Mesendoderm (in vitro differentiated cells): ENCODE results near the gene PRKCB.
A peak's percentile ranks its signal among the peaks of the same experiment; 100 is the strongest.

ENCODE experiments used
- DNase-seq: peaks from one replicate; pipeline ENCODE4 v3.0.0; 2013
- H2AK5ac ChIP-seq: 2 replicates; pipeline ENCODE4 v1.6.1; 2013; ENCODE audit warnings: low read length, inconsistent platforms
- H2BK120ac ChIP-seq: 2 replicates; pipeline ENCODE4 v1.6.1; 2013; ENCODE audit warnings: low read depth, mild to moderate bottlenecking, low read length, moderate library complexity, mixed read lengths
- H2BK15ac ChIP-seq: replicated peaks from 2 replicates; pipeline ENCODE4 v1.6.1; 2013; ENCODE audit warnings: low read depth, mild to moderate bottlenecking, moderate library complexity
- H2BK5ac ChIP-seq: 2 replicates; pipeline ENCODE4 v1.6.1; 2013; ENCODE audit warnings: low read length, inconsistent platforms
- H3K18ac ChIP-seq: 2 replicates; pipeline ENCODE4 v1.6.1; 2013; ENCODE audit warnings: mild to moderate bottlenecking, low read length, mixed read lengths
- H3K23ac ChIP-seq: one replicate; pipeline ENCODE4 v1.6.1; 2013; ENCODE audit warnings: low read length
- H3K27ac ChIP-seq: 2 replicates; pipeline ENCODE4 v1.5.1; 2013; ENCODE audit warnings: low read depth, mild to moderate bottlenecking, inconsistent platforms, low read length, moderate library complexity
- H3K27me3 ChIP-seq: 2 replicates; pipeline ENCODE4 v1.6.1; 2013; ENCODE audit warnings: low read length, control low read depth, mild to moderate bottlenecking, inconsistent platforms; ENCODE audit not compliant: insufficient read depth, poor library complexity
- H3K36me3 ChIP-seq: 2 replicates; pipeline ENCODE4 v1.6.1; 2013; ENCODE audit warnings: low read length, inconsistent platforms; ENCODE audit not compliant: control insufficient read depth, insufficient read depth
- H3K4ac ChIP-seq: one replicate; pipeline ENCODE4 v1.6.1; 2013; ENCODE audit warnings: low read depth, mild to moderate bottlenecking, low read length, moderate library complexity
- H3K4me1 ChIP-seq: 2 replicates; pipeline ENCODE4 v1.6.1; 2013; ENCODE audit warnings: low read depth, low read length, inconsistent platforms; ENCODE audit not compliant: control insufficient read depth
- H3K4me2 ChIP-seq: 2 replicates; pipeline ENCODE4 v1.6.1; 2013; ENCODE audit warnings: low read length
- H3K4me3 ChIP-seq: 2 replicates; pipeline ENCODE4 v1.5.1; 2013; ENCODE audit warnings: mild to moderate bottlenecking, low read length
- H3K56ac ChIP-seq: one replicate; pipeline ENCODE4 v1.6.1; 2013; ENCODE audit warnings: low read length
- H3K79me1 ChIP-seq: 2 replicates; pipeline ENCODE4 v1.6.1; 2013; ENCODE audit warnings: low read length, inconsistent platforms
- H3K79me2 ChIP-seq: 2 replicates; pipeline ENCODE4 v1.6.1; 2013; ENCODE audit warnings: mild to moderate bottlenecking, low read length; ENCODE audit not compliant: control insufficient read depth, insufficient read depth
- H3K9ac ChIP-seq: 2 replicates; pipeline ENCODE4 v1.6.1; 2013; ENCODE audit warnings: low read length, inconsistent platforms
- H4K5ac ChIP-seq: one replicate; pipeline ENCODE4 v1.6.1; 2013; ENCODE audit warnings: low read length
- H4K8ac ChIP-seq: one replicate; pipeline ENCODE4 v1.6.1; 2013; ENCODE audit warnings: low read depth, mild to moderate bottlenecking, control low read depth, low read length, moderate library complexity
- WGBS: extraction: QIAGEN DNeasy Blood & Tissue Kit; methylation state at CpG from one replicate; pipeline ENCODE4 v1.1.7; 2013; ENCODE audit warnings: low lambda C conversion rate, missing lambda C conversion rate; ENCODE audit not compliant: insufficient coverage; ENCODE audit errors: extremely low coverage; 5-methylcytosine and 5-hydroxymethylcytosine counted together

The PRKCB gene

GRCh38 chr16:23968176-23968575 is 132.4 kb downstream of the PRKCB start:
- no peak overlapping the region for H4K8ac ChIP-seq
- H3K18ac ChIP-seq, result no peak overlapping the region
- H4K5ac ChIP-seq, result no peak overlapping the region
- no peak overlapping the region for H3K4me2 ChIP-seq
- H3K36me3 ChIP-seq, result no peaks in the 10 kb centered on the region
- H3K79me2 ChIP-seq, result no peaks in the 10 kb centered on the region
- H3K4ac ChIP-seq, result no peak overlapping the region
- no peaks in the 10 kb centered on the region for H3K79me1 ChIP-seq
- no peak for DNase-seq
- H2BK15ac ChIP-seq, result no peak overlapping the region
- H3K4me3 ChIP-seq, result no peak overlapping the region
- H3K27ac ChIP-seq, result no peak overlapping the region
- no peaks in the 10 kb centered on the region for H3K27me3 ChIP-seq
- WGBS, result no CpG with 5 or more reads among the region's 6 CpGs
- H2AK5ac ChIP-seq, result no peak overlapping the region
- H3K56ac ChIP-seq, result no peak overlapping the region
- no peaks in the 10 kb centered on the region for H3K4me1 ChIP-seq
- H3K9ac ChIP-seq, result no peak overlapping the region
- no peak overlapping the region for H2BK5ac ChIP-seq
- H2BK120ac ChIP-seq, result no peak overlapping the region
- no peak overlapping the region for H3K23ac ChIP-seq

- Histone ChIP-seq H3K18ac (no peak overlapping the region), H3K4me1 (no peaks in the 10 kb centered on the region), H2BK120ac (no peak overlapping the region), H3K27me3 (no peaks in the 10 kb centered on the region), H3K9ac (no peak overlapping the region), H4K5ac (no peak overlapping the region), H3K23ac (no peak overlapping the region), H3K4me2 (no peak overlapping the region), H2BK5ac (no peak overlapping the region), H3K79me2 (no peaks in the 10 kb centered on the region), H2BK15ac (no peak overlapping the region), H3K56ac (no peak overlapping the region), H3K4me3 (no peak overlapping the region), H4K8ac (no peak overlapping the region), H3K4ac (no peak overlapping the region), H3K36me3 (no peaks in the 10 kb centered on the region), H2AK5ac (no peak overlapping the region), H3K79me1 (no peaks in the 10 kb centered on the region), H3K27ac (no peak overlapping the region)
- DNase-seq, result no peak
- WGBS, result no CpG with 5 or more reads among the region's 6 CpGs
Observed at GRCh38 chr16:23969468-23970297, 133.9 kb downstream of the PRKCB start.

GRCh38 chr16:23974223-23974622 is 138.4 kb downstream of the PRKCB start:
- Histone ChIP-seq H3K4ac (no peak overlapping the region), H3K79me2 (no peaks in the 10 kb centered on the region), H4K5ac (no peak overlapping the region), H3K27ac (no peak overlapping the region), H3K4me3 (no peak overlapping the region), H3K36me3 (no peaks in the 10 kb centered on the region), H3K79me1 (no peaks in the 10 kb centered on the region), H3K4me1 (no peaks in the 10 kb centered on the region), H3K27me3 (no peaks in the 10 kb centered on the region), H2AK5ac (no peak overlapping the region), H3K18ac (no peak overlapping the region), H3K23ac (no peak overlapping the region), H2BK5ac (no peak overlapping the region), H2BK120ac (no peak overlapping the region), H3K56ac (no peak overlapping the region), H3K4me2 (no peak overlapping the region), H2BK15ac (no peak overlapping the region), H4K8ac (no peak overlapping the region), H3K9ac (no peak overlapping the region)
- WGBS, result no CpG with 5 or more reads among the region's 4 CpGs
- DNase-seq, result peak; percentile 86

- Histone ChIP-seq H3K36me3 (no peaks in the 10 kb centered on the region), H3K79me1 (no peaks in the 10 kb centered on the region), H2AK5ac (no peak overlapping the region), H2BK5ac (no peak overlapping the region), H4K5ac (no peak overlapping the region), H3K9ac (no peak overlapping the region), H4K8ac (no peak overlapping the region), H3K23ac (no peak overlapping the region), H2BK120ac (no peak overlapping the region), H3K56ac (no peak overlapping the region), H3K4me1 (no peaks in the 10 kb centered on the region), H3K4ac (no peak overlapping the region), H3K4me3 (no peak overlapping the region), H3K27me3 (no peaks in the 10 kb centered on the region), H3K79me2 (no peaks in the 10 kb centered on the region), H3K27ac (no peak overlapping the region), H3K18ac (no peak overlapping the region), H3K4me2 (no peak overlapping the region), H2BK15ac (no peak overlapping the region)
- WGBS, result no CpG with 5 or more reads among the region's 5 CpGs
- no peak for DNase-seq
Observed at GRCh38 chr16:23975293-23975692, 139.5 kb downstream of the PRKCB start.

GRCh38 chr16:23976091-23976490 is 140.3 kb downstream of the PRKCB start:
- Histone ChIP-seq H4K8ac (no peak overlapping the region), H3K18ac (no peak overlapping the region), H2BK120ac (no peak overlapping the region), H2BK5ac (no peak overlapping the region), H3K9ac (no peak overlapping the region), H3K27me3 (no peaks in the 10 kb centered on the region), H3K4me1 (no peaks in the 10 kb centered on the region), H3K79me2 (no peaks in the 10 kb centered on the region), H3K4me2 (no peak overlapping the region), H3K4ac (no peak overlapping the region), H3K79me1 (no peaks in the 10 kb centered on the region), H2AK5ac (no peak overlapping the region), H3K27ac (no peak overlapping the region), H4K5ac (no peak overlapping the region), H2BK15ac (no peak overlapping the region), H3K56ac (no peak overlapping the region), H3K4me3 (no peak overlapping the region), H3K23ac (no peak overlapping the region), H3K36me3 (no peaks in the 10 kb centered on the region)
- DNase-seq, result no peak
- WGBS, result no CpG with 5 or more reads among the region's 5 CpGs

- no peak overlapping the region for H2BK5ac ChIP-seq
- H3K9ac ChIP-seq, result no peak overlapping the region
- no peak overlapping the region for H3K4me2 ChIP-seq
- H3K27me3 ChIP-seq, result no peaks in the 10 kb centered on the region
- no peak overlapping the region for H4K8ac ChIP-seq
- no peak overlapping the region for H2BK15ac ChIP-seq
- H3K4me3 ChIP-seq, result no peak overlapping the region
- no peak overlapping the region for H3K4ac ChIP-seq
- H3K4me1 ChIP-seq, result no peaks in the 10 kb centered on the region
- DNase-seq, result no peak
- H3K36me3 ChIP-seq, result no peaks in the 10 kb centered on the region
- no peak overlapping the region for H3K56ac ChIP-seq
- no peak overlapping the region for H2AK5ac ChIP-seq
- H3K79me1 ChIP-seq, result no peaks in the 10 kb centered on the region
- no peak overlapping the region for H3K23ac ChIP-seq
- H3K18ac ChIP-seq, result no peak overlapping the region
- H4K5ac ChIP-seq, result no peak overlapping the region
- no CpG with 5 or more reads among the region's 3 CpGs for WGBS
- H3K27ac ChIP-seq, result no peak overlapping the region
- no peak overlapping the region for H2BK120ac ChIP-seq
- H3K79me2 ChIP-seq, result no peaks in the 10 kb centered on the region
Observed at GRCh38 chr16:23976524-23976923, 140.7 kb downstream of the PRKCB start.
